GM19324 (cell line): ENCODE results near the gene TSPAN3.
A peak's percentile ranks its signal among the peaks of the same experiment; 100 is the strongest.

ENCODE experiments used
- ATAC-seq: cut with Tn5 transposase; IDR thresholded peaks from one replicate; pipeline ENCODE4 v1.9.1; 2021; ENCODE audit warnings: mild to moderate bottlenecking, moderate library complexity; ENCODE audit not compliant: unreplicated experiment, low FRiP score

Gene TSPAN3

DNA sequence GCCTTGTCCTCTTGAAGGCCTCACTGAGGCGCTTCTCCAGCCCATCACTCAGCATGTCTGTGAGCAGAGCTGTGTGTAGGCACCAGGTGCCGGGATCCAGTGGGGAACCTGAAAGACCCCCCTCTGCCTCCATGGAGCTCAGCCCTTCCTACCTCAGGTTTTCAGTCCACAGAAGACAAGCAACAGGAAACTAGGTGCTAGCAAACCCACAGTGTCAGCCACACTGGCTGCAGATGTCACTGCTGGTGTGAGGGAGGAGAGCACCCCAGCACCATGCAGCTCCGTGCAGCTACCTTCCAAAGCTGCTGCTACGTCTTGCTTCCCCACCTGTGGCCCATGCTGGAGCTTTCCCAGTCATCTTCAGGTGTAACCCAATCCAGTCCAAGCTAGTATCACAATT, 58.0 kb downstream of the TSPAN3 start:
- ATAC-seq = no peak

DNA sequence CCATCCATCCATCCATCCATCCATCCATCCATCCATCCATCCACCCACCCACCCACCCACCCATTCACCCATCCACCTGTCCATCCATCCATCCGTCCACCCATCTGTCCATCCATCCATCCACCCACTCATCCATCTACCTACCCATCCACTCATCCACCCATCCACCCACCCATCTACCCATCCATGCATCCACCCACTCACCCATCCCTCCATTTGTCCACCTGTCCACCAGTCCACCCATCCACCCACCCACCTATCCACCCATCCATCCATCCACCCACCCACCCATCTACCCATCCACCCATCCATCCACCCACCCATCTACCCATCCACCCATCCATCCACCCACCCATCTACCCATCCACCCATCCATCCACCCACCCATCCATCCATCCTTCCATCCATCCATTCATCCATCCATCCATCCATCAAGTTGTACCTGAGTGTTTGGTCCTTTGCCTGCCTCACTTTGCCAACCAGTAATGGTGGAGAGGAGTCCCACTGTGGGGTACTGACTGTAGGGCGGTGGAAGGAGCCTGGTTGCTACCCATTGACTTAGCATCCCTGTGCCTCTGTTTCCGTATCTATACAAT, 58.7 kb downstream of the TSPAN3 start:
- ATAC-seq = no peak

DNA sequence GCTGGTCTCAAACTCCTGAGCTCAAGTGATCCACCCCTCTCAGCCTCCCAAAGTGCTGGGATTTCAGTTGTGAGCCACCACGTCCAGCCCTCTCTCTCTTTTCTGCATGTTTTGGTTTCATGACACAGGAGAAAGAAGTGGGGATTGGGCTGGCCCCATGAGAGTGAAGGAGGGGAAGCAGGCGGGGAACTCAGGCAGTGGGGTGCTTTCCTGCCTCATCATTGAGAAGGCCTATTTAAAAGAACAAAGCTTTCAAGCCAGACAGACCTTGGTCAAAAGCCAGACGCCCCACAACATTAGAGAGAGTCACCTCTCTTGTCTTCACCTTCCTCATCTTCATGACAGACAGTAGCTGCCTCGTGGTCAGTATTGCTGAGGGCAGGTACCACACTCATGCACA, 60.1 kb downstream of the TSPAN3 start:
- no peak for ATAC-seq

DNA sequence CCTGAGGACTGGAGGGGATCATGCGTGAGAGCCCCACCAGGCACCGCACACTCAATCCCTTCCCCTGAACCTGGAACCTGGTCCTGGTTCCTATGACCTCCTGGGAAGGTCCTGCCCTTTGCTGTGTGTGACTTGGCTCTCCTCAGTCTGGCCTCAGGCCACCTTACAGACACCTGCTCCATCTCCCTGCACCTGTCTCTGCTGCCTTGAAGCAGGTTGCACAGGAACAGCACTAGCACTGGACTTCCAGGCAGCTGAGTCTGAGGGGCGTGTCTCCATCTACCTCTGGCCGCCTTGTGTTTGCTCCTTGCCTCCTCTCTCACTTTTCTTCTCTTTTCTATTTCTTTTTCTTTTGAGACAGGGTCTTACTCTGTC, 60.6 kb downstream of the TSPAN3 start:
- no peak for ATAC-seq

DNA sequence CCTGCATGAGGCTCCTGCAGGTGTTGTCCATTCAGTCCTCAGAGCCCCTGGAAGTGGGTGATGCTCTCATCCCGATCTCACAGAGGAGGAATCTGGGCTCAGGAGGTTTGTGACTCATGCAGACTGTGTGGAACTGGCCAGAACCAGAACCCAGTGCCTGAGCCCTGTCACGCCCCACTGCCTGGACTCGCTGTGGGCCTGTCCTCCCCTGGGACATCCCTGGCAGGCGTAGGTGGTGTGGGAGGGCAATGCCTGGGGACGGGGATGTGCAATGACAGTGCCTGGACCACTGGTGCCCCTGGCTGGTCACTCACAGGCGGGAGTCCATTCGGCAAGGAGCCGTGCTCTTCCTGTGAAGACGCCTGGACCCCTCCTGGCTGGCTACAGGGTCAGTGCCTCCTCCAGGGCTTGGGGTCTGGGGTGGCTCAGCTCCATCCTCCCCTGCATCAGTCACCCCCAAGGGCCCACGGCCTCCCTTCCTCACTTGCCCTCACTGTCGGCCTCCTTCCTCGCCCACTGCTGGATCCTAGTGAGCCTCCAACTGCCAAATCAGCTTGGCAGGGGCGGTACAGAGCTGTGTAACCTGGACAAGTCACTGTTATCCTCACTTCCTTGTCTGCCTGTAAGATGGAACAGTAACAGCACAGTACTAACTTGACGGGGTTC, 61.1 kb downstream of the TSPAN3 start:
- ATAC-seq = no peak

DNA sequence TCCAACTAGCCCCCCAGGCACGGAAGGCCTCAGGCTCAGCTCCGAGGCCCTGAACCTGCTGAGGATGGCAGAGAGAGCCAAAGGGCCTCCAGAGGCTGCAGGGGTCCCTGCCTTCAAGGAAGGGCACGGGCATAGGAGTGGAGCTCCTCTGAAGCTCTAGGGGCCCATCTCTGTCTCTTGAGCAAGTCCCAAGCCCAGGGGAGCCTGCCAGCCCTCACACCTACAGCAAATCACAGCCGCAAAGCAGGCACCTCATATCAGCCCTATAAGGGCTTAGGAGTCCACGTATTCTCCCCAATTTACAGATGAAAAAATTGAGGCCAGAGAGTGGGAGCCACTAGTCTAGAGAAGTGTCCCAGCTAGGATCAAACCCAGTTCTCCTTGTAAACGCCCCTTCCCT, 61.7 kb downstream of the TSPAN3 start:
- no peak for ATAC-seq

DNA sequence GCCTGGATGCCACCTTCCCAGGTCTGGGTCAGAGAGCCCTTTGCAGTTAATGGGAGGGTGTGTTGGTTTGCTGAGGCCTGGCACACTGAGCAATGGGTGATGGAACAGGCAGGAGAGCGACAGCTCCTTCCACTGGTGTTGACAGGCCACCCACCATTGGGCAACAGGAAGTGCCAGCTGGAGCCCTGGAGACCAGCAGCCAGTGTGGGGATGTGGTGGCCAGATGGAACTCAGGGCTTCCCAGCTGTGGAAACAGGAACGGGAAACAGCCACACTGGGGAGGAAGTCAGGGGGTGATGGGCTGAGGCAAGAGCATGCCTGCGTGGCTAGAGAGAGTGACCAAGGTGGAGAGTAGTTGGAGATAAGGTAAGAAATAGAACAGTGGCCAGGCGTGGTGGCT, 66.7 kb downstream of the TSPAN3 start:
- ATAC-seq = no peak

DNA sequence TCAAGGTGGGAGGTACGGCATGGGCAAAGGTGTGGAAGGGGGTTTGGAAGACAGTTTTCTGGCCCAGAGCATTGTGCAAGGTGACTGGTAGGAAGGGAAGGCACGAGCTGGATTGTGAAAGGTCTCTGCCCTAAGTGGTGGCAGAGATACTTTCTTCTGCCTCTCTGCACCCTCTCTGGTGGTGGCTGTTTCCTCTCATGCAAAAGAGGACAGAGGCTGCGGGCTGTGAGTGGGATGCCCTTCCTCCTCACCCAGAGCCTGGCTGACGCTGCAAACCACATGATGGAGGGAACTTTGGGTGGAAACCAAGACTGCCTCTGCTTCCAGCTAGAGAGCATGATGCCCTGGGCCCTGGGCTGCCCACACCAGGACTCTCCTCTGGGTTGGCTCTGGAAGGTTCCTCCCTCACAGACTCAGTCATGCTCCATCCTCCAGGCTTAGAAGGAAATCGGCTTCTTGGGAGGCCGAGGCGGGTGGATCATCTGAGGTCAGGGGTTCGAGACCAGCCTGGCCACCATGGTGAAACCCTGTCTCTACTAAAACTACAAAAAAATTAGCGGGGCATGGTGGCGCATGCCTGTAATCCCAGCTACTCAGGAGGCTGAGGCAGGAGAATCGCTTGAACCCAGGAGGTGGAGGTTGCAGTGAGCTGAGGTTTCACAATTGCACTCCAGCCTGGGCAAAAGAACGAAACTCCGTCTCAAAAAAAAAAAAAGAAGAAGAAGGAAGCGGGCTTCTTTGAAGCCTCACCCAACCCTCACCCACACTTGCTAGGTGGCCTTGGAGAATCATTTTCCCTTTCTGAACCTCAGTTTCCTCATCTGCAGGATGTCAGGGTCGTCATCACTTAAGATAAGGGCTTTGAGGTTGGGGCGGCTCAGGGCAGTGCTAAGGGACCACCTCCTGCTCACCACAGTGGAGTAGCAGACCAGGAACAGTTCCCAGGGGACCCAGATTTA, 67.7 kb downstream of the TSPAN3 start:
- peak; percentile 82 for ATAC-seq

DNA sequence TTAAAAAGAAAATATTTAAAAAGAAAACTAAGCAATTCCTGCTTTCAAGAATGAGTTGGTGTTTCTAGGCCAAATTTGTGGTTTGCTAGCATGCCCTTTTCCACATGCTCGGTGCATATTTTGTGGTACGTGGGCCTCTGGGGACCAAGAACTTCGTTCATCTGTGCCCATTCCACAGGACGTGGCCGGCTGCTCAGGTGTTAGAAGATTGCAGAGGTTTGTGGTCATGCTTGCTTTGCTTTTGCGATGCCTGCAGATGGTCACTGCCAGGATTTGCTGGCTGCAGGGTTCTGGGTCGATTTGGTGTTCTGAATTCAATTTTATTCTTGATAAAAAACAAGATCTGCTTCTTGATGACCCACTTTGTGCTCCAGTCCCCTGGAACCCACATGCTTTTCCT, 68.5 kb downstream of the TSPAN3 start:
- ATAC-seq = no peak

DNA sequence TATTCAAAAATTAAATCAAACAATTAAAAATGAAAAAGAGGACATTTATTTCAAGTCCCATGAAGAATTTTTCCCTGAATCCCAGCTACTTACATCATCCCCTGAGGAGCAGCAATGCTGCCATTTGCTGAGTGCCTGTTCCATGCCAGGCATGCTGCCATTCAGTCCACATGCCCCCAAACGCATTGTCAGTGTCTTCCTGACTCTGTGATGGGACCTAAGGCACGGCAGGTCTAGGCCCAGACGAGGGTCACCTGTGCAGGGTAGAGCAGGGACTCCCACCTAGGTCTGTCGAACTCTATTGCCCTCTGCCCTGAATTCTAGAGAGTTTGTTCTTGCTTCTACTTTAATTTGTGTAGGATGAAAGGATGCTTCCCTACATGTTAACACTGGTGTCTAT, 68.9 kb downstream of the TSPAN3 start:
- no peak for ATAC-seq

DNA sequence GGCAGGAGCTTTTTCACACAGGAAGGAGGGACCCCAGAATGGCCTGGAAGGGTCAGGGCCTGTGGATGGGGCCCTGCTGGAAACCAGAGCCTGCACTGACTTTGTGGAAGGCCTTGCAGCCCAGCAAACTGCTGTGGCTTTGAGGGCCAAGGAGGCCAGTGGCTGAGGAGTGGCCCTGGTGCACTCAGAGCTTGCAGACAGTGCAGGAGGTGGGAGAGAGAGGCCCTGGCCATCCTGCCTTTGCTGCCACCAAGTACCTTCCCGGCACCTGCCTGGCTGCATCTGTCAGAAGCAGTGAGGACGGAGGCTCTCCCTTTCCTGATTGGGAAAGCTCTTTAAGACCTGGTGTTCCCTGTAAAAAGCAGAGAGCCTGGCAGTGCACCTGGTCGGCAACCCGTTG, 69.6 kb downstream of the TSPAN3 start:
- no peak for ATAC-seq

DNA sequence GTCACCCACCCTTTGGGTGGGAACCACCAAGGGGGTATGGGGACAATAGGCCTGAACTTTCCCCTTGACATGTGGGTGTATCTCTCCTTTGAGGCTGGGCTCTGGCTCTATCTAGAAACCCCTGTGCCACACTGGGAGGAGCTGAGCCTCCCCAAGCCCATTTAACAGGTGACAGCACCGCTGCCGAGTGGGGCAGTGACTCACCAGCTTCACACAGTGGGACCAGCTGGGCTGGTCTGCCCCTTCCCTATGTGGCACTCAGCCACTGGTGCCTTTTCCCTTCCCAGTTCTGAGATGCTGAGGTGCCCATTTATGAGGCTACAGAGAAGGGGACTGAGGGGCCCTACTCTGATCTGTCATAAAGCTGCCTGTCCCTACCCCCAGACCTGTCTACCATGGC, 70.9 kb downstream of the TSPAN3 start:
- no peak for ATAC-seq

DNA sequence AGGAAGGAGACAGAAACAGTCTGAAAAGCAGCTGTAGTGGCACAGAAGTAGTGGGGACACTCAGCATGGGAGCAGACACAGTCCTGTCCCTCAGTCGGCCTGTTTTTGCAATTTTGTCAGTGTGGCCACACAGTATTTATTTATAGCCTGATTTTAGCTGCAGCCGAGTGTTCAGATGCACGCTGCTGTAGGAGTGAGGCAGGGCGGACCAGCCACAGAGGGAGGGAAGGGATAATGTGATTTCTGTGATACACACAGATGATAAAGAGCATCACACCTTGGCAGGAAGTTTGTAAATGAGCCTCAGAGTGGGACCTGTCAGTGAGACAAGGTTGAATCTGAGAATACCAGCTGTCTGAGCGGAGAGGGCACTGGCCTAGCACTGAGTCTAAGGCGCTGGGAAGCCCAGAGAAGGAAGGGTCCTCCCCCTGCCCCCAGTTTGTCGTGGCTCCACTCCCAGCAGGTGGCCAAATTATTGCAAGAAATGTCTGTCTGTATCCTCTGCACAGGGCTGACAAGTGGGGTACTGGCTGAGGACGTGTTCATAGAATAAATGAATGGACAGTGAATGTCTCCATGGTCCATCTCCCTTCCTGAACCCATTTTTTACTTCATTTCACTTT, 72.1 kb downstream of the TSPAN3 start:
- no peak for ATAC-seq

DNA sequence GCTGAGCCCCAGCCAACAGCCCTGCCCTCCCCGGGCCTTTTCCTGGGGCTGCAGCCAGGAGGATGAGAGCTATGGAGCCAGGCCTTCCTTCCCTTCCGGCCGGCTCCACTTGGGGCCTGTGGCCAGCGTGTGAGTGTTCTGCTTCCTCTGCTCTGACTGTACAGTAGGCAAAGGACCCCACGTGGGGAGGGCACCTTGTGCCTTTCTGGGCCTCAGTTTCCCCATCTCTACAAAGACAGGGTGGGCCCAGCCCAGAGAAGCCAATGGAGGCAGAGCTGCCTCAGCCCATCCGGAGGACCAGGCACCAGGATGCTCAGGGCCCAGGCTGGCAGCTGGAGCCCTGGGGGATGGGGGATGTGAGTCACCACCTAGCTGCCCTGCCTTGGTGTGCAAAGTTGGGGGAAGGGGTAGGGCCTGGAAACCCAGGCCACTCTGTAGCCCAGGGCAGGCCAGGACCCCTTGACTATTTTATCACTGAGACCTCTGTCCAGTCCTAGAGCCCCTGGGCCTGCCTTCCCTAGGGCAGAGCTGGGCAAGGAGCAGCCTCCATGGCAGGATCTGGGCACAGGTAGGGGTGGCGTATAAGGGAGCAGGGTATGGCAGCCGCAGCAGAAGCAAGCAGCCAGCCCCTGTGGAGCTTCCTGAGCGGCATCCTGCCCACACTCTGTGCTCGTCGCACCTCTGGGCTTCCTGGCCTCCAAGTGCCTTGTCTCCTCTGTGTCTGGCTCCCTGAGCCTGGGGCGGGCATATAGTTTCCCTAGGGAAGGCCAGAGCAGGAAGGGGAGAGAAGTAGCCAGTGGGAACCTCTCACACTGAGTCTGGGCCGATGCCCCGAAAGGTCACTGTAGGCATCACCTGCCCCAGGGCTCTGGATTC, 74.1 kb downstream of the TSPAN3 start:
- ATAC-seq = no peak

DNA sequence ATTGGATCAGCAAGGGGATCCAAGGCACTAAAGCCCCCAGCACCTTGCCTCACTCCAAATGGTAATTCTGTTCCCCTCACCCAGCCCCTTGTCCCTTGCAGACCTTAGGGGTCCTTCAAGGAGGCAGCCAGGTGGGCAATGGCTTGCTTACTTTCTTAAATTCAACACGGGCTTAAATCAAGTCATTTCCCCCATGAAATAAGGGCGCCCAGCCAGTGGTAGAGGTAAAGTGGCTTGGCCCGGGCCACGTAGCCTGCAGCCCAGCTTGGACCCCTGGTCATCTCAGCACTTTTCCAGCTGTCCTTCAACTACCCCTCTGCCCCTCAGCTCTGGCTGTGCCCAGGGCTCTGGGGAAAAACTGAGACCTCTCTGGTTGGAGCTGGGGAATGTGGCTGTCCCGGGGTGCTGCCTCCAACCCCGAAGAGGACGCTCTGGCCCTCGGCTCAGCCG, 74.8 kb downstream of the TSPAN3 start:
- no peak for ATAC-seq

DNA sequence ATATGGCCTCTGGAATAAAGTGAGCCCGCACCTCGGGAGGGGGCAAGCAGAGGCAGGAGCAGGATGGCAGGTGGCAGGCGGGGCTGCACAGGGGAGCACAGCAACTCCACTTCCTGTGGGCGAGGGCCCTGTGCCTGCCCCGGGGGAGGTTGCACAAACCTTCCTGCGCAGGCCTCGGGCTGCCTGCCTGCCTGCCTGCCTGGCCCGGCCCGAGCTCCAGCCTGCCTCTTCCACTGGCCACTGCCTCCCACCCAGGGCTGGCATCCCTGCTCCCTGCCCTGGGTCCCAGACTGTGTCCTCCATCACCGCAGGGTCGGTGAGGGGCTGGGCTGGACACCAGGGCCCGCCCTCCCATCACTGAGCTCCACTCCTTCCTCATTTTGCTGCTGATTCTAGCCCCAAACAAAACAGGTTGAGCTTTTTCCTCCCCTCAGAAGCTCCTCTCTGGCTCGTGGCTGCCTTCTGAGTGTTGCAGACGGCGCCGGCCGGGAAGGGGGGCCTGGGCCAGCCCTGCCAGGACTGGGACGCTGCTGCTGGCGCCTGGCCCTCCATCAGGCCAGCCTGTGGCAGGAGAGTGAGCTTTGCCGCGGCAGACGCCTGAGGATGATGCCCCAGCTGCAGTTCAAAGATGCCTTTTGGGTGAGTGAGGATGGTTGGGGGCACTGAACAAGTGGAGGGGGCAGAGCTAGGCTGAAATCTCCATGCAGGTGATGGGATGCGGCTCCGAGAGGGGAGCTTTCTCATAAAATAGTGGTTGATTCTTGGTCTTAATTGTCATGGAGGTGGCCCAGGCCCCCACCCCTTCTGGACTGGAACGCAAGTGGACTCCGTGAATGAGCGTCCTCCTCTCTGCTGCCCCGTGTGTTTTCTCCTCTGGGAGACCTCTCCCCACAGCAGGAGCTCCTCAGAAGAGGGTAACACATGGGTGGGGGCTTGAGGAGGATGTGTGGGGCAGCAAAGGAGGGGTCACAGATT, 75.7 kb downstream of the TSPAN3 start, which contains the start of gene PSTPIP1:
Gene PSTPIP1 (plus strand): TSS at position 156 of the 975 bp plus-strand sequence. CDS start 448 bp downstream, at position 604.
- no peak for ATAC-seq

DNA sequence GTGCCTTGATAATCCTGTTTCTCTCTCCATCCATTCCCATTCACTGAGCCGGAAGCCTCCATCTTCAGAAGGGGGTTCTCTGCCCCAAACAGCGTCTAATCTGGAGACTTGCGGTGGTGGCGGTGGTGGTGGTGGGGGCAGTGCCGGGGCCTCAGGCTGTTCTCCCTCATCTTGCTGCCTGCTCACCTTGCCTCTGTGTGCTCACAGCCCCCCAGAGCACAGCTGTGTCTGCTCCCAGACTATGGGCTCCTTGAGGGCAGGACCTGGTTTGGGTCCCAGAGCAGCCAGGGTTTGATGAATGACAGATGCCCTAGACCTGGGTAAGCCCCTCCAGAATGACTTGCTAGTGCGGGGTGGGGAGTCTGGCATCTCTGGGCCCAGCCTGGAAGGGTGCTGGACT, 76.4 kb downstream of the TSPAN3 start:
- no peak for ATAC-seq

DNA sequence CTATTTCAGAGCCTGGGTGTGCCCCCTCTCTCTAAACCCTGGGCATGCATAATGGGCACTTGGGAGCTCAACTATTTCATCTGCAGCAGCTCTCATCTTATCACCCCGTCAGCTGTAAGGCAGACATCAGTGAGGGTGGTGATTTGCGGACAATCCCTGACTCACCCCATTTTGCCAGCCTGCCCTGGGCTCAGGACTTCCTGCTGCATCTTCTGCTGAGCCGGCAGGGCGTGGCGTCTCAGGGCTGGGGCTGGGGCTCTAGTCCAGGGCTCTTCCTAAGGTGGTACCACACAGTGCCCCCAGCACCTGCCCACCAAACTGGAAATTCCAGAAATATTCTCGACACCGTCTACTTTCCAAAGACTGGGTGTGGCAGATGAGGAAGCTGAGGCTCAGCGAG, 76.9 kb downstream of the TSPAN3 start:
- ATAC-seq = no peak
